OCI-LY7 (cell line): ENCODE measurements around the gene DMC1.

ENCODE experiments used
- CTCF ChIP-seq: fragments of 200-600 bp; sonication (generic); conservative IDR thresholded peaks from 2 replicates; pipeline ENCODE4 v1.5.1; 2014; ENCODE audit warnings: mild to moderate bottlenecking, antibody characterized with exemption, low read length, moderate library complexity, mixed read lengths
- EZH2phosphoT487 ChIP-seq: fragments of 200-600 bp; sonication (generic); IDR thresholded peaks from 2 replicates; pipeline ENCODE4 v1.6.1; 2018; ENCODE audit warnings: low read depth, borderline replicate concordance, mild to moderate bottlenecking, mixed run types, antibody characterized with exemption, low read length, moderate library complexity, mixed read lengths

GRCh38 chr22:38569972-38570778 is at the start of gene DMC1:
- TF ChIP-seq CTCF (no peak), EZH2phosphoT487 (no peak)
